IMR-90 (cell line): Measurements from ENCODE around the gene POLR2C. TPM values are rescaled to one million over a fixed set of nuclear protein-coding genes. Genes with fewer than 3 reads are reported as not detected.

Experiments used
- polyA plus RNA-seq, 3 experiments: library from polyadenylated mRNA; depleted of rRNA; stranded (reverse); fragments of >200 nt; gene quantifications; 2 replicates each; pipeline ENCODE4 v1.2.3, GENCODE V29; 2012; ENCODE audit warnings: low replicate concordance in 1 of 3
- total RNA-seq: library from RNA; depleted of rRNA; stranded (reverse); fragments of >200 nt; gene quantifications from 2 replicates; pipeline ENCODE4 v1.2.3, GENCODE V29; 2012; rRNA removed

Gene POLR2C
- total and polyA plus RNA-seq, 2 of the 4 experiments (the other 2 are of a cell fraction): 137 to 340 TPM

Other genes starting within 250 kb of the POLR2C start
- 73.7 and 77.8 TPM in 2 replicates for gene ARL2BP, start 217.4 kb upstream of the POLR2C start, total RNA-seq
- gene ARL2BP, start 217.4 kb upstream of the POLR2C start, polyA plus RNA-seq (2012; rRNA removed): 46.8 and 46.9 TPM in 2 replicates
- gene PLLP, start 178.0 kb upstream of the POLR2C start, total RNA-seq: not detected in 2 replicates
- 0.05 TPM in 1 of 2 replicates, not detected in the other for gene PLLP, start 178.0 kb upstream of the POLR2C start, polyA plus RNA-seq (2012; rRNA removed)
- gene CCL22, start 103.9 kb upstream of the POLR2C start, total RNA-seq: not detected in 2 replicates
- gene CCL22, start 103.9 kb upstream of the POLR2C start, polyA plus RNA-seq (2012; rRNA removed): not detected in 2 replicates
- gene CX3CL1, start 90.2 kb upstream of the POLR2C start, total RNA-seq: under 0.01 and 0.18 TPM in 2 replicates
- gene CX3CL1, start 90.2 kb upstream of the POLR2C start, polyA plus RNA-seq (2012; rRNA removed): 0.77 and 0.89 TPM in 2 replicates
- gene CCL17, start 57.9 kb upstream of the POLR2C start, total RNA-seq: not detected in 2 replicates
- not detected in 2 replicates for gene CCL17, start 57.9 kb upstream of the POLR2C start, polyA plus RNA-seq (2012; rRNA removed)
- gene CIAPIN1, start 15.3 kb upstream of the POLR2C start, total RNA-seq: 42.2 and 47.7 TPM in 2 replicates
- 40.2 and 41.6 TPM in 2 replicates for gene CIAPIN1, start 15.3 kb upstream of the POLR2C start, polyA plus RNA-seq (2012; rRNA removed)
- gene COQ9, start 15.2 kb upstream of the POLR2C start, total RNA-seq: 50.0 and 57.9 TPM in 2 replicates
- gene COQ9, start 15.2 kb upstream of the POLR2C start, polyA plus RNA-seq (2012; rRNA removed): 56.1 and 58.5 TPM in 2 replicates
- gene DOK4, start 23.8 kb downstream of the POLR2C start, total RNA-seq: 20.3 and 22.0 TPM in 2 replicates
- gene DOK4, start 23.8 kb downstream of the POLR2C start, polyA plus RNA-seq (2012; rRNA removed): 25.9 and 30.1 TPM in 2 replicates
- gene CCDC102A, start 73.9 kb downstream of the POLR2C start, total RNA-seq: 5.4 and 5.6 TPM in 2 replicates
- gene CCDC102A, start 73.9 kb downstream of the POLR2C start, polyA plus RNA-seq (2012; rRNA removed): 8.5 and 11.4 TPM in 2 replicates
- not detected in 2 replicates for gene ADGRG5, start 80.0 kb downstream of the POLR2C start, total RNA-seq
- gene ADGRG5, start 80.0 kb downstream of the POLR2C start, polyA plus RNA-seq (2012; rRNA removed): not detected in 2 replicates
- 0.83 and 0.90 TPM in 2 replicates for gene ADGRG1, start 166.0 kb downstream of the POLR2C start, total RNA-seq
- 7.0 and 8.4 TPM in 2 replicates for gene ADGRG1, start 166.0 kb downstream of the POLR2C start, polyA plus RNA-seq (2012; rRNA removed)
- gene ADGRG3, start 205.6 kb downstream of the POLR2C start, total RNA-seq: not detected in 2 replicates
- not detected in 2 replicates for gene ADGRG3, start 205.6 kb downstream of the POLR2C start, polyA plus RNA-seq (2012; rRNA removed)
- not detected in 2 replicates for gene DRC7, start 232.1 kb downstream of the POLR2C start, total RNA-seq
- gene DRC7, start 232.1 kb downstream of the POLR2C start, polyA plus RNA-seq (2012; rRNA removed): not detected in 2 replicates